Left lung (tissue), 10 donors: Measurements from ENCODE around the gene ODAD4. TPM values are rescaled to one million over a fixed set of nuclear protein-coding genes. Genes with fewer than 3 reads are reported as not detected.
A peak's percentile ranks its signal among the peaks of the same experiment; 100 is the strongest.
"Not testable (repeated sequence)": the region's sequence is repeated elsewhere in the genome, so short reads cannot be mapped to it uniquely, and the experiment has no call there.

Source experiments
- ATAC-seq: fragments of 200-7000 bp; cut with Tn5 transposase; one replicate; pipeline ENCODE4 v1.9.1; 2020; ENCODE audit warnings: moderate library complexity
- DNase-seq, 4 donors: peaks; one replicate each; pipeline ENCODE4 v3.0.0-alpha.2; 2013 to 2020
- H3K27ac ChIP-seq, 2 donors: fragments of 200-600 bp; sonication (generic) in 1 of 2; one replicate each; pipeline versions ENCODE4 v1.5.0 to v1.8.0; 2020 to 2021
- H3K27me3 ChIP-seq, 2 donors: fragments of 200-600 bp; sonication (generic) in 1 of 2; one replicate each; pipeline versions ENCODE4 v1.5.0 to v1.8.0; 2020 to 2021
- H3K36me3 ChIP-seq, 2 donors: fragments of 200-600 bp; sonication (generic) in 1 of 2; one replicate each; pipeline versions ENCODE4 v1.5.0 to v1.8.0; 2020 to 2021
- H3K4me1 ChIP-seq, 2 donors: fragments of 200-600 bp; one replicate each; pipeline ENCODE4 v1.8.0; 2021
- H3K4me3 ChIP-seq, 2 donors: fragments of 200-600 bp; sonication (generic) in 1 of 2; one replicate each; pipeline versions ENCODE4 v1.5.0 to v1.8.0; 2020 to 2021; ENCODE audit warnings: mild to moderate bottlenecking in 1 of 2
- H3K9me3 ChIP-seq, 2 donors: fragments of 200-600 bp; sonication (generic) in 1 of 2; one replicate each; pipeline versions ENCODE4 v1.5.0 to v1.8.0; 2020 to 2021
- intact Hi-C, 2 donors: fragments of 100-400 bp; cut with DNase I; formaldehyde crosslinking; loops; one replicate each; pipeline versions ENCODE4 v1.11.2 to v1.14.2; 2022
- polyA plus RNA-seq, 6 donors: library from polyadenylated mRNA; unstranded; fragments of 120-200 nt; gene quantifications; one replicate each; pipeline ENCODE4 v1.2.1, GENCODE V29; 2013; ENCODE audit not compliant: insufficient read length in 6 of 6
- total RNA-seq, 2 donors: library from RNA; stranded (reverse); fragmentation: NEBNext Ultra II Directional; extraction: Animal tissue kit (Norgen Biotek cat#: 25700); gene quantifications; one replicate each; pipeline ENCODE4 v1.2.1, GENCODE V29; 2021
- TF ChIP-seq, protein P1 (sequence below), 2 donors: fragments of 200-600 bp; sonication (generic) in 1 of 2; IDR thresholded peaks; one replicate each; pipeline versions ENCODE4 v1.5.0 to v1.8.0; 2021; ENCODE audit warnings: antibody characterized with exemption in 2 of 2
- donor health status: DM: no; HTN: yes; CAD: no.
- donor health status: DM: no; HTN: no; CAD: no.

The ODAD4 gene
- total and polyA plus RNA-seq, 8 donors = 0.73 to 7.8 (median 5.6) TPM

- no peaks in the 10 kb centered on the region for H3K27me3 ChIP-seq
- peaks cover 5 to 63% of the 10 kb centered on the region in 2 donors for H3K4me1 ChIP-seq
- no peak overlapping the region for H3K27ac ChIP-seq
- no peak overlapping the region for H3K4me3 ChIP-seq
- ATAC-seq = no peak
- intact Hi-C loops = no loop called here
- TF ChIP-seq, protein P1, sequence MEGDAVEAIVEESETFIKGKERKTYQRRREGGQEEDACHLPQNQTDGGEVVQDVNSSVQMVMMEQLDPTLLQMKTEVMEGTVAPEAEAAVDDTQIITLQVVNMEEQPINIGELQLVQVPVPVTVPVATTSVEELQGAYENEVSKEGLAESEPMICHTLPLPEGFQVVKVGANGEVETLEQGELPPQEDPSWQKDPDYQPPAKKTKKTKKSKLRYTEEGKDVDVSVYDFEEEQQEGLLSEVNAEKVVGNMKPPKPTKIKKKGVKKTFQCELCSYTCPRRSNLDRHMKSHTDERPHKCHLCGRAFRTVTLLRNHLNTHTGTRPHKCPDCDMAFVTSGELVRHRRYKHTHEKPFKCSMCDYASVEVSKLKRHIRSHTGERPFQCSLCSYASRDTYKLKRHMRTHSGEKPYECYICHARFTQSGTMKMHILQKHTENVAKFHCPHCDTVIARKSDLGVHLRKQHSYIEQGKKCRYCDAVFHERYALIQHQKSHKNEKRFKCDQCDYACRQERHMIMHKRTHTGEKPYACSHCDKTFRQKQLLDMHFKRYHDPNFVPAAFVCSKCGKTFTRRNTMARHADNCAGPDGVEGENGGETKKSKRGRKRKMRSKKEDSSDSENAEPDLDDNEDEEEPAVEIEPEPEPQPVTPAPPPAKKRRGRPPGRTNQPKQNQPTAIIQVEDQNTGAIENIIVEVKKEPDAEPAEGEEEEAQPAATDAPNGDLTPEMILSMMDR (IDR thresholded peaks at IDR 0.05) = no peak
- H3K9me3 ChIP-seq = no peaks in the 10 kb centered on the region
- no peak for DNase-seq
- H3K36me3 ChIP-seq = peaks cover 0 to 49% of the 10 kb centered on the region in 2 donors
Measured at GRCh38 chr17:42001729-42002128, 71.3 kb downstream of the ODAD4 start.

GRCh38 chr17:42002175-42002791, 71.9 kb downstream of the ODAD4 start:
- ATAC-seq (no peak), DNase-seq (no peak)
- H3K27ac ChIP-seq = peak overlapping the region in 1 of 2 donors; percentile 3
- H3K4me1 ChIP-seq = peaks cover 9 to 66% of the 10 kb centered on the region in 2 donors
- no peak overlapping the region for H3K4me3 ChIP-seq
- no peaks in the 10 kb centered on the region for H3K9me3 ChIP-seq
- peaks cover 0 to 43% of the 10 kb centered on the region in 2 donors for H3K36me3 ChIP-seq
- intact Hi-C loops = no loop called here
- no peaks in the 10 kb centered on the region for H3K27me3 ChIP-seq
- TF ChIP-seq, protein P1 (IDR thresholded peaks at IDR 0.05) = no peak

GRCh38 chr17:42002792-42003301, 72.4 kb downstream of the ODAD4 start:
- H3K36me3 ChIP-seq = peaks cover 0 to 38% of the 10 kb centered on the region in 2 donors
- no peak for ATAC-seq
- no peak overlapping the region for H3K27ac ChIP-seq
- H3K4me1 ChIP-seq = peaks cover 13 to 68% of the 10 kb centered on the region in 2 donors
- no peaks in the 10 kb centered on the region for H3K27me3 ChIP-seq
- intact Hi-C loops = no loop called here
- TF ChIP-seq, protein P1 (IDR thresholded peaks at IDR 0.05) = no peak
- H3K4me3 ChIP-seq = no peak overlapping the region
- no peak for DNase-seq
- no peaks in the 10 kb centered on the region for H3K9me3 ChIP-seq

GRCh38 chr17:42005166-42005565, 74.7 kb downstream of the ODAD4 start:
- no peak for DNase-seq
- Histone ChIP-seq H3K4me1 (peaks cover 19 to 80% of the 10 kb centered on the region in 2 donors), H3K27me3 (no peaks in the 10 kb centered on the region), H3K4me3 (no peak overlapping the region), H3K27ac (no peak overlapping the region), H3K36me3 (peaks cover 0 to 24% of the 10 kb centered on the region in 2 donors), H3K9me3 (no peaks in the 10 kb centered on the region)
- TF ChIP-seq, protein P1 (IDR thresholded peaks at IDR 0.05) = no peak
- intact Hi-C loops = no loop called here
- ATAC-seq = no peak

GRCh38 chr17:42009170-42009569, 78.8 kb downstream of the ODAD4 start:
- Histone ChIP-seq H3K36me3 (peaks cover 0 to 14% of the 10 kb centered on the region in 2 donors), H3K27ac (peak overlapping the region in 1 of 2 donors; percentile 72), H3K27me3 (no peaks in the 10 kb centered on the region), H3K4me3 (no peak overlapping the region), H3K9me3 (no peaks in the 10 kb centered on the region), H3K4me1 (peaks cover 29 to 84% of the 10 kb centered on the region in 2 donors)
- TF ChIP-seq, protein P1 (IDR thresholded peaks at IDR 0.05) = no peak
- intact Hi-C loops = no loop called here
- ATAC-seq (no peak), DNase-seq (no peak)

DNA sequence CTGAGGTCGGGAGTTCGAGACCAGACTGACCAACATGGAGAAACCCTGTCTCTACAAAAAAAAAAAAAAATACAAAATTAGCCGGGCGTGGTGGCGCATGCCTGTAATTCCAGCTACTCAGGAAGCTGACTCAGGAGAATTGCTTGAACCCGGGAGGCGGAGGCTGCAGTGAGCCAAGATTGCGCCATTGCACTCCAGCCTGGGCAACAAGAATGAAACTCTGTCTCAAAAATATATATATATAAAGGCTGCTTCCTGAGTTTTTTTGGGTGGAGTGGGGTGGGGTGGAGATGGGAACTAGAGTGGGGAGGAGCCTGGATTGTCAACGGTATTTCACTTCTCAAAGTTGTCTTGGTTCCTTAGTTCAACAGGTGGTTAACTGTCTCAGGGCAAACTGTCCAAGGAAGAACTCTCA, 79.9 kb downstream of the ODAD4 start:
- not testable (repeated sequence) for H3K4me3 ChIP-seq, H3K27me3 ChIP-seq, H3K9me3 ChIP-seq
- intact Hi-C loops = loop anchor here in 1 of 2 donors (10.0 kb wide), 1 partner anchor 45 kb away; the partner anchor contains the start of gene CNP
- peak; percentile 68 for ATAC-seq
- DNase-seq = peak in 1 of 4 donors; percentile 47
- Histone ChIP-seq H3K36me3 (peaks cover 0 to 14% of the 10 kb centered on the region in 2 donors), H3K4me1 (peaks cover 29 to 84% of the 10 kb centered on the region in 2 donors), H3K27ac (peak overlapping the region; percentile 33 to 72)
